ENCODE measurements around the gene POM121C.
"Not testable (repeated sequence)": the region's sequence is repeated elsewhere in the genome, so short reads cannot be mapped to it uniquely, and the experiment has no call there.

The POM121C gene

DNA sequence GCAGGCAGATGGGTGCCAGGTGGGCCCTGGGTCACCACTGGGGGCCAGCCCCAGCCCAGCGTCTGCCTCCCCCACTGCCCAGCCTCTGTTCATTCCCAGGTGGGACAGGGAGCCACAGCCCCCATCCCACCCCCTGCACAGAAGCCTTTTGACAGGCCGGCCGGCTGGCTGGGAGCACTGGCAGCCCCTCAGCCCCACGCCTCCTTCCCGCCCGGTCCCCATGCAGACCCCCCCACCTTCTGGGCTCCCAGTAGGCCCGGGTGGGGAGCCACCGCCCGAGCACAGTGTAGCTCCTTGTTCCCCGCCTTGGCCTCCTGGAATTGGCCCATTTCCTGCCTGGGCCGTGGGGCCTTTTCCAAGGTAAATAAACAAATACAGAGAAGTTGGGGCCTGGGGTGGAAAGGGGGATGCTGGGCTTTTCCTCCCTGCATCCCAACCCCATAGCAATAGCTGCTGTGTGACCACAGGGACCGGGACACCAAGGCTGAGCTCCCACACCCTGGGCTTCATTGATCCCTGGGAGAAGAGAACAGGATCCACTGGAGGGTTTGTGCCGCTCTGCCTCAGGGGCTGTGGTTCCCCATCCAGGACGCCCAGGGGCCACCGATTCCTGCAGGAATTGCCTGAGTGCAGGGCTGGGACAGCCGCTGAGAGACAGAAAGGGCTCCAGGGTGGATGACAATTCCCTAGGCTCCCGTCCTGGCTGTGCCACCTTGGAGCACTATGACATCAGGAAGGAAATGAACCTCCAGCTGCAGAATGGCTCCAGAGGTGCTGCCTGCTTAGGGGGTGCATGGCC lies 111.4 kb downstream of the POM121C start:
- DNase-seq, result not testable (repeated sequence)

DNA sequence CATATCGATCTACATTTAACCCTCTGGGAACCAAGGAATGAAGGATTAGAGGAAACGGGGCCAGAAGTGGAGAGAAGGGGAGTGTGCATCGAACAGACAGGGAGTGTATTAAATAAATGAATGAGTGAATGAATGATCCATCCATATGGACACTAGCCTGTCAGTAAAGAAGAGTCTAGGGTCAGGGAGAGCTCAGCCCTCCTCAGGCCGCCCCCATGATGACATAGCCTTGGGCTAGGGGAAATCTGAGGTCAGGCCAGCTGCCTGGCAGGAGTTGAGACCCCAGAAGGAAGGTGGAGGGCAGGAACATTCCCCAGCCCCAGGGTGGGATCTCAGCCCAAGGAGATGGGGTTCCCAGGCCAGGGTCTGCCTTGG lies 112.0 kb downstream of the POM121C start:
- DNase-seq, result not testable (repeated sequence)

- DNase-seq, result not testable (repeated sequence)
These were observed 118.8 kb downstream of the POM121C start for GRCh38 chr7:75367313-75367712.

Measured in inflammatory macrophage treated with lipopolysaccharide for 4 hours (primary cell).